Nephron (organoid): ENCODE data around the gene PTPN22.

Source experiments
- H3K27ac Mint-ChIP-seq, 3 experiments: 2 replicates each; pipeline ENCODE4 v1.8.0; 2020; ENCODE audit warnings: mixed read lengths in 3 of 3, mild to moderate bottlenecking in 2 of 3, moderate library complexity in 1 of 3
- H3K27me3 Mint-ChIP-seq: 2 replicates; pipeline ENCODE4 v1.8.0; 2021; ENCODE audit warnings: low read depth, mild to moderate bottlenecking, moderate library complexity, mixed read lengths
- H3K36me3 Mint-ChIP-seq: 2 replicates; pipeline ENCODE4 v1.8.0; 2020; ENCODE audit warnings: low read depth, mixed read lengths
- H3K4me1 Mint-ChIP-seq: 2 replicates; pipeline ENCODE4 v1.8.0; 2020; ENCODE audit warnings: mixed read lengths
- H3K4me3 Mint-ChIP-seq, 3 experiments: 2 replicates each; pipeline ENCODE4 v1.8.0; 2020; ENCODE audit warnings: mild to moderate bottlenecking in 3 of 3, mixed read lengths in 3 of 3, moderate library complexity in 2 of 3
- H3K9me3 Mint-ChIP-seq: 2 replicates; pipeline ENCODE4 v1.8.0; 2020; ENCODE audit warnings: mixed read lengths
- TF ChIP-seq, protein P1 (sequence below), 3 experiments: fragments of 200-600 bp; sonication (generic); IDR thresholded peaks; one replicate each; pipeline ENCODE4 v1.5.0; 2021; ENCODE audit warnings: antibody characterized with exemption in 3 of 3; ENCODE audit not compliant: unreplicated experiment in 3 of 3

The PTPN22 gene

DNA sequence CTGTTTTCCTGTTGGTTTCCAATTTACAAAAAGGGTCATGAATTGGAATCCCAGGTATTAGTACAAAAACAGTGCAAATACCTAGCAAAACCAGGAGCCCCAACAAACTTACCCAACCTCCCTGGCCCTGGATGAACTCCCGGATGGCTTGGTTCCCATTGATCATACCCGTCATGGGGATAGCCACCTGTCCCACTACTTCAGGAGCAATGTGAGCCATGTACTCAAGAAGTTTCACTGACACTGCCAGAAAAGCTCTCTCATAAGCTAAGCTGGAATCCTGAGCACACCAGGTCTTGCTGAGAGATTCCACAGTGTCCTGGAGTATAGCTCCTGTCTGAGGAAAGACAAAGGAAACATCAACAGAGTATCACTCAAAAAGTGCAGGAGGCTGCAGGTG is 10.1 kb upstream of the PTPN22 start:
- Mint-ChIP-seq H3K27ac (no peak overlapping the region), H3K9me3 (no peaks in the 10 kb centered on the region), H3K36me3 (no peaks in the 10 kb centered on the region), H3K27me3 (no peaks in the 10 kb centered on the region), H3K4me3 (no peak overlapping the region), H3K4me1 (peaks cover 4% of the 10 kb centered on the region)
- TF ChIP-seq, protein P1, sequence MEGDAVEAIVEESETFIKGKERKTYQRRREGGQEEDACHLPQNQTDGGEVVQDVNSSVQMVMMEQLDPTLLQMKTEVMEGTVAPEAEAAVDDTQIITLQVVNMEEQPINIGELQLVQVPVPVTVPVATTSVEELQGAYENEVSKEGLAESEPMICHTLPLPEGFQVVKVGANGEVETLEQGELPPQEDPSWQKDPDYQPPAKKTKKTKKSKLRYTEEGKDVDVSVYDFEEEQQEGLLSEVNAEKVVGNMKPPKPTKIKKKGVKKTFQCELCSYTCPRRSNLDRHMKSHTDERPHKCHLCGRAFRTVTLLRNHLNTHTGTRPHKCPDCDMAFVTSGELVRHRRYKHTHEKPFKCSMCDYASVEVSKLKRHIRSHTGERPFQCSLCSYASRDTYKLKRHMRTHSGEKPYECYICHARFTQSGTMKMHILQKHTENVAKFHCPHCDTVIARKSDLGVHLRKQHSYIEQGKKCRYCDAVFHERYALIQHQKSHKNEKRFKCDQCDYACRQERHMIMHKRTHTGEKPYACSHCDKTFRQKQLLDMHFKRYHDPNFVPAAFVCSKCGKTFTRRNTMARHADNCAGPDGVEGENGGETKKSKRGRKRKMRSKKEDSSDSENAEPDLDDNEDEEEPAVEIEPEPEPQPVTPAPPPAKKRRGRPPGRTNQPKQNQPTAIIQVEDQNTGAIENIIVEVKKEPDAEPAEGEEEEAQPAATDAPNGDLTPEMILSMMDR (IDR thresholded peaks at IDR 0.05; ENCODE audit: unreplicated experiment in 3 of 3), result no peak

DNA sequence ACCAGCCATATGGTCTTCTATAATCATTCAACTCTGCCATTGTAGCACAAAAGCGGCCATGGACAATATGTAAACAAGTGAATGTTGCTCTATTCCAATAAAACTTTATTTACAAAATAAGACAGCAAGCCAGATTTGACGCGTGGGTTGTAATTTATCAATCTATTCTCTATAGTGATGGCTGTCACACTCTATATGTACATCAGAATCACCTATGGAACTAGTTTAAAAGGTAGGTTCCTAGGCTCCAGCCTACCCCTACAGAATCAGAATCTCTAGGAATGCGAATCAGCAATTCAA is 8.2 kb upstream of the PTPN22 start:
- Mint-ChIP-seq H3K36me3 (no peaks in the 10 kb centered on the region), H3K27me3 (no peaks in the 10 kb centered on the region), H3K4me3 (no peak overlapping the region), H3K4me1 (peaks cover 4% of the 10 kb centered on the region), H3K27ac (peak overlapping the region in 1 of 3 experiments; percentile 52), H3K9me3 (no peaks in the 10 kb centered on the region)
- TF ChIP-seq, protein P1 (IDR thresholded peaks at IDR 0.05; ENCODE audit: unreplicated experiment in 3 of 3), result no peak

DNA sequence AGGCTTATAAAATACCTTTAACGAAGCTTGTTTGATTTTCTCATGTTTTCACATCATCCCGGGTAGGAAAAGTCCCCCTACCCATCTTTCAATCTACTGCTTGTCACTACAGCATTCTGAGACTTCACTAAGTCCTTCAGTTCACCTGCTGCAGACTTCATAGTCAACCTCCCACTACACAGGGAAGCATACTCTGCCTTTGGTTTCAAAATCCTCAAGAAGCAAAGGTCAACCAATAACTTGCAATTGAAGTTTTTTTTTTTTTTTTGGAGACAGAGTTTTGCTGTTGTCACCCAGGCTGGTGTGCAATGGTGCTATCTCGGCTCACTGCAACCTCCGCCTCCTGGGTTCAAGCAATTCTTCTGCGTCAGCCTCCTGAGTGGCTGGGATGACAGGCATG is 4.7 kb upstream of the PTPN22 start:
- peaks cover 4% of the 10 kb centered on the region for H3K27me3 Mint-ChIP-seq
- TF ChIP-seq, protein P1 (IDR thresholded peaks at IDR 0.05; ENCODE audit: unreplicated experiment in 3 of 3), result no peak
- H3K4me1 Mint-ChIP-seq, result peaks cover 4% of the 10 kb centered on the region
- H3K4me3 Mint-ChIP-seq, result no peak overlapping the region
- no peaks in the 10 kb centered on the region for H3K36me3 Mint-ChIP-seq
- no peak overlapping the region for H3K27ac Mint-ChIP-seq
- H3K9me3 Mint-ChIP-seq, result no peaks in the 10 kb centered on the region

DNA sequence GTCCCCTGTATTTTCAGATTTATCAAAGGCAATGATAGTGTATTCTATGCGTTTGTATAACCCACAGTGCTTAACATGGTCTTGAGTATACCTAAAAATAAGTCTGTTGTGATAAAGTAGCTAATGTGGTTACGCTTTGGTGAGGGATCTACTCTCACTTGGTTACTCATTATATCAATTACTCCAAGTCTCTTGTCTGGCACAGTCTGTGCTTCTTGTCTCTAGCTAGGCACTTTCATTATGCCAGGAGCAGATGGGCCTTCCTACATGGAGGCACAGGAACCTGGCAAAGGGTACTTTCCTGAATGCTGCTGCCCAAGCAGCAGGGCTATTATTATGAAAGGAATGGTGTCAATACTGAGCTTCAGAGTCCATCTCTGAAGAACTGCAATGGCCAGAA is 4.2 kb upstream of the PTPN22 start:
- peaks cover 4% of the 10 kb centered on the region for H3K27me3 Mint-ChIP-seq
- H3K4me1 Mint-ChIP-seq, result peaks cover 4% of the 10 kb centered on the region
- TF ChIP-seq, protein P1 (IDR thresholded peaks at IDR 0.05; ENCODE audit: unreplicated experiment in 3 of 3), result no peak
- H3K27ac Mint-ChIP-seq, result no peak overlapping the region
- no peaks in the 10 kb centered on the region for H3K9me3 Mint-ChIP-seq
- H3K4me3 Mint-ChIP-seq, result no peak overlapping the region
- no peaks in the 10 kb centered on the region for H3K36me3 Mint-ChIP-seq

DNA sequence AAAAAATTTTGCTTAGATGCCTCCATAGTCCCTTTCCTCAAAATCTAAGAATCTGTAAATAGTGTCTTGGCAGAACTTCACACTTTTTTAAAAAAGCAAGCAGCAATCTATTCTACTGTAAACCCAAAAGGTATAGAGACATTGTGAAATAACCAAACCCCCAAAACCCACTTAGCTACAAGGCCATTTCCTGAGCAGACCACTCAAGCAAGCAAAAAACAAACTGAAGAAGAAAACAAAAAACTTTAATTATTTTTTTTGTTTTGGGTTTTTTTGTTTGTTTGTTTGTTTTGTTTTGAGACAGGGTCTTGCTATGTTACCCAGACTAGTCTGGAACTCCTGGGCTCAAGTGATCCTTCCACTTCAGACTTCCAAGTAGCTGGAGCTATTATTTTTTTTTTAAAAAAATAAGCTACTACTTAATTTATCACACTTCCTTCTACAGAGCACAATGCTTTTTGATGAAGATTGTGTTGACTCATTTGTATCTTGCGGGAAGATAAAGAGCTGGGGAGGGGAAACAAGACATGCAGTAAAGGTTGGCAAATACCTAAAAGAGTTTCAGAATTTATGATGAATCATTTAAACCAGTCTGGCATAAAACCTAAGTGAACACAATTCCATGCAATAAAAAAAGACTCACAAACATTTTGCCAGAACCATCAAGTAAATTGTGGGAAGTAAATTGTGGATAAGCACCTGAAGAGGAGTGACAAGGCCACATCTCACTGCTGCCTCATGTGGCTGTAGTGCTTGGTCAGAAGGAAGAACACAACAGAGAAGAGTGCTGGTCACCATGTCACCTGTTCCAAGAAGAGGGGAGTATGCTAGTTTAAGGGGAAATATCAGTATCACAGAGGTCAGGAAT is 2.7 kb upstream of the PTPN22 start:
- TF ChIP-seq, protein P1 (IDR thresholded peaks at IDR 0.05; ENCODE audit: unreplicated experiment in 3 of 3), result no peak
- no peak overlapping the region for H3K4me3 Mint-ChIP-seq

More for the DNA sequence above, 2.7 kb upstream of the PTPN22 start:
- H3K9me3 Mint-ChIP-seq, result no peaks in the 10 kb centered on the region
- no peak overlapping the region for H3K27ac Mint-ChIP-seq
- peaks cover 4% of the 10 kb centered on the region for H3K27me3 Mint-ChIP-seq
- H3K36me3 Mint-ChIP-seq, result no peaks in the 10 kb centered on the region
- H3K4me1 Mint-ChIP-seq, result peaks cover under 1% of the 10 kb centered on the region
